ENCODE data around the gene CEMIP.
A peak's percentile ranks its signal among the peaks of the same experiment; 100 is the strongest.

The CEMIP gene

DNA sequence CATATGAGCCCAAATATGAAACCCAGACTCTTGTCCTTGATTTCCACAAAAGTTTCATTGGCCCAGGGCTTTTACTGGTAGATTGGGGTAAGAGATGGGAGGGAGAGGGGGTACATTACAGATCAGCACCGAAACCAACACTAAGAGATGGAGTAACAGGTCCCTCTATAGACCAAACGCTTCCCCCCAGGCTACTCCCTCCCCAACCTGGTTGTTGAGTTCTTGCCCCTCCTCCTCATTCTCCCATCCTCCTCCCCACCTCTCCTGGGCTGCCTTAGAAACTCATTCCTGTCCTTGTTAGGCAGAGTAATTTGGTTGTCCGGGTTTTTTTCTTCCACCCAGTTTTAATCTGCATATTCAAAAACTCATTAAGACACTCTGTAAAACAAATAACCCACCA is 136.3 kb downstream of the CEMIP start:
- H3K27ac ChIP-seq, result no peak overlapping the region
- no peak overlapping the region for H3K4me3 ChIP-seq
- no peak for TF ChIP-seq Cebpa-rat (IDR thresholded peaks at IDR 0.05)
- H3K9ac ChIP-seq, result no peak overlapping the region
- H4K20me1 ChIP-seq, result no peaks in the 10 kb centered on the region
- no peak overlapping the region for H3K4me2 ChIP-seq
- H3K4me1 ChIP-seq, result peaks cover 0 to 10% (median 4%) of the 10 kb centered on the region in 10 experiments; a peak in 8 of 20 replicates
- H3K36me3 ChIP-seq, result no peaks in the 10 kb centered on the region
- no peaks in the 10 kb centered on the region for H3K9me3 ChIP-seq (replicated peaks in 1 of 11)
- H3K27me3 ChIP-seq, result no peaks in the 10 kb centered on the region

DNA sequence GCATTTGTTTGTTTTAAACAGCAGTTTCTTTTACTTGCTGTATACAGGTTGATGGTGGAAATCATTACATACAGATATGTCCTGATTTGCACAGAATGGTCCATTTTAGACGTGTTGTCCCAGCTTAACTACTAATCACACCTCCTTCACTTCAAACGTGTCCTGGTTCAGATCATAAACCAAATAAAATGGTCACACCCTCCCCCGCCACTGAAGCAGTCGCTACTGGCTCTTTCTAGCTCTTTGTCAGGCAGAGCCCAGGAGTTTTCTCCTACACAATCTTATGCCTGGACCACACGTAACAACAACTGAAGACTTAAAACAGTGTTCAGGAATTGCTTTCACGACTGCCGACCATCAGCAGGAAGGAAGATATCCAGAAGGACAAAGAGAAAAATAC is 136.9 kb downstream of the CEMIP start:
- Histone ChIP-seq H3K27ac (no peak overlapping the region), H3K9ac (no peak overlapping the region), H4K20me1 (no peaks in the 10 kb centered on the region), H3K27me3 (no peaks in the 10 kb centered on the region), H3K36me3 (no peaks in the 10 kb centered on the region), H3K9me3 (replicated peaks in 1 of 11) (no peaks in the 10 kb centered on the region), H3K4me3 (no peak overlapping the region), H3K4me1 (peaks cover 0 to 14% (median 8%) of the 10 kb centered on the region in 10 experiments; a peak in 8 of 20 replicates), H3K4me2 (no peak overlapping the region)
- TF ChIP-seq Cebpa-rat (IDR thresholded peaks at IDR 0.05), result no peak

DNA sequence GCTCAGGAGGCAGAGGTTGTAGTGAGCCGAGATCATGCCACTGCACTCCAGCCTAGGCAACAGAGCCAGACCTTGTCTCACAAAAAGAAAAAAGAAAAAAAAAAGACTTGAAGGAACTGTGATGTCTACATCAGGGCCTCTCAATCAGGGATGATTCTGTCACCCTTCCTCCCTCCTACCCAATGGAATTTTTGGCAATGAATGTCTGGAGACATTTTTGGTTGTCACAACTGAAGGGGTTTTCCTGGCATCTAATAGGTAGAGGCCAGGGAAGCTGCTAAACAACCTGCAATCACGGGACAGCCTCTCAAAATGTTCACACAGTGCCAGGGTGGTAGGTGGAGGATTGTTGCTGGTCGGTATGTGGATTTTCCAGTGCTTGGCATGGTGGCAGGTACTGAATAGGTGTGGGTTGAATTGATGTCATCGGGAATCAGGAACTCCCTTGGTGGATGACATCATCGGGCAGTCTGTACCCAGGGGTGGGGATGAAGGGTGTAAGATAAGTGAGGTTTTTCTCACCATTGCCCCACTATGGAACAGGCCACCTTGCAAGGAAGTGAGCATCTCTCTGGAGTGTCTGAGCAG is 139.1 kb downstream of the CEMIP start:
- H3K9ac ChIP-seq, result no peak overlapping the region

DNA sequence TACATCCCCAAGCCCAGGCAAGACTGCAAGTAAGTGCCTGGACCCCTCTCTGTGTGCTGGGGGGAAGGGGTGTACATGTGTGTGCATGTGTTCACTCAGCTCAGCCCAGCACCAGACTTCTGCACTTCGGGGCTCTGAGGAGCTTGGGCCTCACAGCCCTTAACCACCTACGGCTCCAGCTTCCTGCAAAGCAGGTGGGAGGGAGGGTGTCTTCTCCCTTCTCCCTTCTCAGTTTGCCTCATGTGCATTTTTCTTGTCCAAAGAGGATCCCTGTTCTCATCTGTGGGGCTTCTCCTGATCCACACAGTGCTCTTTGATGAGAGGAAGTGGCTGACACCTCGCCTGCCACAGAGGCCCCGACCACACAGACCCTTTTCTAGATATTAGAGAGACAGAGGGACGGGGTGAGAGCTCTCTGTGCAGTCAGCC is 141.1 kb downstream of the CEMIP start:
- no peaks in the 10 kb centered on the region for H3K36me3 ChIP-seq
- TF ChIP-seq Cebpa-rat (IDR thresholded peaks at IDR 0.05), result no peak
- no peaks in the 10 kb centered on the region for H3K27me3 ChIP-seq
- no peak overlapping the region for H3K9ac ChIP-seq
- H3K4me2 ChIP-seq, result peak overlapping the region in 5 of 11 experiments; percentile 1 to 29 (median 21); a peak in 4 of 22 replicates
- H3K9me3 ChIP-seq (replicated peaks in 1 of 11), result no peaks in the 10 kb centered on the region
- H3K4me3 ChIP-seq, result no peak overlapping the region
- no peak overlapping the region for H3K27ac ChIP-seq
- H4K20me1 ChIP-seq, result no peaks in the 10 kb centered on the region
- peaks cover 0 to 14% (median 8%) of the 10 kb centered on the region in 10 experiments; a peak in 8 of 20 replicates for H3K4me1 ChIP-seq

More for the DNA sequence above, 139.1 kb downstream of the CEMIP start:
- H4K20me1 ChIP-seq, result no peaks in the 10 kb centered on the region
- peaks cover 0 to 14% (median 8%) of the 10 kb centered on the region in 10 experiments; a peak in 8 of 20 replicates for H3K4me1 ChIP-seq
- no peak overlapping the region for H3K4me3 ChIP-seq
- H3K4me2 ChIP-seq, result no peak overlapping the region; a peak in 1 of 22 replicates
- no peak overlapping the region for H3K27ac ChIP-seq
- no peak for TF ChIP-seq Cebpa-rat (IDR thresholded peaks at IDR 0.05)
- no peaks in the 10 kb centered on the region for H3K36me3 ChIP-seq
- H3K27me3 ChIP-seq, result no peaks in the 10 kb centered on the region
- H3K9me3 ChIP-seq (replicated peaks in 1 of 11), result no peaks in the 10 kb centered on the region

DNA sequence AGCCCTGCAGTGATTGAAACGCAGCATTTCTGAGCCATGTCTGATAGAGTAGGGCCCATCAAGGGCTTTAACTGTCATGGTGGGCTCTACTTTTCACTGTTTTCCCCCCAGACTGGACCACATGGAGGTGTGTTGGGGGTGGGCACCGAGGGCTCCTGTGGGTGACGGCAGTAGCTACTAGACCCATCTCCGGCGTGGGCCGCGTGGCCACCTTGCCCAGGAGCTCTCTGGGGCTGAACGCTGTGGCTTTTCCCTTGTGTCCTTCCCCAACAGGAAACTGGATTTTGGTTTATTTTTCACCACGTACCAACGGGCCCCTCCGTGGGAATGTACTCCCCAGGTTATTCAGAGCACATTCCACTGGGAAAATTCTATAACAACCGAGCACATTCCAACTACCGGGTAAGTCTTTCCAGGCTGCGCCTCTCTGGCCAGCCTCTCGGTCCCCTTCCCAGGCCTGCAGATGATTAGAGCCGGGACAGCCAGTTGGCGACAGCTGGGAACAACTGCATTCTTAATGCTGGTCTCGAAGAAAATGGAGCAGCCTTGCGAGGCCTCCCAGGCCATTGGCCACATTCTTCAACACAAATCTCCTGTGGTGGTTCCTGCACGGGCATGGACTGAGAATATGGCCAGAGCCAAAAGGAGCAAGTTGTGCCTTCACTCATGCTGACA is 142.7 kb downstream of the CEMIP start:
- H4K20me1 ChIP-seq, result no peaks in the 10 kb centered on the region
- no peak overlapping the region for H3K4me2 ChIP-seq
- no peak for TF ChIP-seq Cebpa-rat (IDR thresholded peaks at IDR 0.05)
- H3K27ac ChIP-seq, result no peak overlapping the region
- no peaks in the 10 kb centered on the region for H3K27me3 ChIP-seq
- H3K9ac ChIP-seq, result no peak overlapping the region
- no peaks in the 10 kb centered on the region for H3K9me3 ChIP-seq (replicated peaks in 1 of 11)
- peaks cover 0 to 14% (median 8%) of the 10 kb centered on the region in 10 experiments; a peak in 8 of 20 replicates for H3K4me1 ChIP-seq
- H3K36me3 ChIP-seq, result no peaks in the 10 kb centered on the region
- H3K4me3 ChIP-seq, result no peak overlapping the region

DNA sequence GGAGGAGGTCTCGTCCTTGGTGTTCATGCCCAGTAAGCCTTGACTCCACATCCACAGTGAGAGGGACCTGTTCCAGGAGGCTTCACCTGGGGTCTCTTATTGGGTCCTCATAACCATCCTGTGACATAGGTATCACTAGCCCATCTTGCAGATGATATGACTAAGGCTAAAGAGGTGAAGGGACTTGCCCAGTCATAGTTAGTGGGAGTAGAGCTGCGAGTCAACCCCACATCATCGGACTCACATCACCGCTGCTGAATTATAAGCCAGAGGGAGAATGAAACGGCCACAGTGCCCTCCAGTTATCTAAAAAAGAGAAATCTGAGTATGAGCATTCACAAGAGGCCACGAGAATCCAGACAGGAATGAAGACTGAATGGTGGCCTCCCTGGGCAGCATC is 144.5 kb downstream of the CEMIP start:
- H3K27ac ChIP-seq, result no peak overlapping the region
- H3K4me1 ChIP-seq, result peaks cover 0 to 10% (median 8%) of the 10 kb centered on the region in 10 experiments; a peak in 7 of 20 replicates
- no peaks in the 10 kb centered on the region for H3K27me3 ChIP-seq
- no peak overlapping the region for H3K9ac ChIP-seq
- H3K4me2 ChIP-seq, result no peak overlapping the region
- no peak overlapping the region for H3K4me3 ChIP-seq
- H4K20me1 ChIP-seq, result no peaks in the 10 kb centered on the region
- TF ChIP-seq Cebpa-rat (IDR thresholded peaks at IDR 0.05), result no peak
- H3K36me3 ChIP-seq, result no peaks in the 10 kb centered on the region
- H3K9me3 ChIP-seq (replicated peaks in 1 of 11), result no peaks in the 10 kb centered on the region

DNA sequence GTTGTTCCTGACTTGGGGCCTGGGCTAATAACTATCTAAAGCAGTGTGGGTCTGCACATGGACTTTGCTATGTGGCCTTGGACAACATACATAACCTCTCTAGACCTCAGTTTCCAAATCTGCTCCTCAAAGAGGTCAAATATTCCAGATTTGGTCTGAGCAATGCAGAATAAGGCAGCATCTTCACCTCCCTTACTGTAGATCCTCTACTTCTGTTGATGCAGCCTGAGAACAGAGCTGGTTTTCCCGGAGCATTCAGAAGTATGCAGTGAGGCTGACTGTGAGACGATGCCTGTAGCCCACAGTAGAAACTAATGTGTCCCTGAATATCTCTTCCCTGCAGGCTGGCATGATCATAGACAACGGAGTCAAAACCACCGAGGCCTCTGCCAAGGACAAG is 145.1 kb downstream of the CEMIP start:
- Histone ChIP-seq H3K9me3 (replicated peaks in 1 of 11) (no peaks in the 10 kb centered on the region), H3K27me3 (no peaks in the 10 kb centered on the region), H3K4me1 (peaks cover 0 to 10% (median 8%) of the 10 kb centered on the region in 10 experiments; a peak in 7 of 20 replicates), H3K4me2 (no peak overlapping the region), H4K20me1 (no peaks in the 10 kb centered on the region), H3K27ac (no peak overlapping the region), H3K9ac (no peak overlapping the region), H3K4me3 (no peak overlapping the region), H3K36me3 (no peaks in the 10 kb centered on the region)
- TF ChIP-seq Cebpa-rat (IDR thresholded peaks at IDR 0.05), result no peak

DNA sequence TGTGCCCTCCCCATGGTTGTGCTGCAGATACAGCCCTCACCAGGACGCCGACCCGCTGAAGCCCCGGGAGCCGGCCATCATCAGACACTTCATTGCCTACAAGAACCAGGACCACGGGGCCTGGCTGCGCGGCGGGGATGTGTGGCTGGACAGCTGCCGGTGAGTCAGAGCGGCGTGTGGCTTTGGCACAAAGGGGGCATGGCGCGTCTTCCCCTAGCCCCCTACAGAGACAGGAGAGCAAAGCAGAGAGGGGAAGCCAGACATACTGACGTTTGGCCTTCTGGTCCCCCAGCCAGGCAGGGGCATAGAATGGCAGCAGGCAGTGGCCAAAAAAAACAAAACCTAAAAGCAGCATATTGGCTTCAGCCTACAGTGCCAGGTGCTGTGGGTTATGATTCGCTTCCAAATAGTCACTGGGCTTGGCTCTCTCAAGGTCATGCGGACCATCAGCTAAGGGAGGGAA is 146.5 kb downstream of the CEMIP start:
- H3K4me2 ChIP-seq, result no peak overlapping the region
- no peak overlapping the region for H3K4me3 ChIP-seq
- H3K9me3 ChIP-seq (replicated peaks in 1 of 11), result no peaks in the 10 kb centered on the region
- H3K27me3 ChIP-seq, result no peaks in the 10 kb centered on the region
- no peaks in the 10 kb centered on the region for H3K36me3 ChIP-seq
- H3K9ac ChIP-seq, result no peak overlapping the region
- peaks cover 0 to 3% (median 3%) of the 10 kb centered on the region in 10 experiments; a peak in 7 of 20 replicates for H3K4me1 ChIP-seq
- no peaks in the 10 kb centered on the region for H4K20me1 ChIP-seq
- no peak overlapping the region for H3K27ac ChIP-seq
- no peak for TF ChIP-seq Cebpa-rat (IDR thresholded peaks at IDR 0.05)

DNA sequence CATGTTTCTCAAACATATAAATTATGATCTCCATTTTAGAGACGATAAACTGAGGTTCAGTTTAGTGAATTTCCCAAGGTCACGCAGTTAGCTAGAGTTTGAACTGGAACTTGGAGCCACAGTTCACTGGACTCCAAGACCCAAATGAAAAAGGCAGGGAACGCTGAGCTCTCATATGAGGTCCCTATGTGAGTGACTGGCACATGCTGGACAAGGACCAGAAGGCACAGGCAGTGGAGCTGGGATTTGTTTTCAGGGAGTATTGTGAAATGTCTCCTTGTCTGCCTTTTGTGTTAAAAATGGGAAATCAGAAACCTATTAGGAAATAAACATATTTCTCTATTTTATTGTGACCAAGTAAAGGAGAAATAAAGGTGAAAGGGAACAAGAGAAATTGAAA is 147.0 kb downstream of the CEMIP start:
- Histone ChIP-seq H3K9ac (no peak overlapping the region), H3K4me3 (no peak overlapping the region), H4K20me1 (no peaks in the 10 kb centered on the region), H3K4me2 (no peak overlapping the region), H3K9me3 (replicated peaks in 1 of 11) (no peaks in the 10 kb centered on the region), H3K4me1 (no peaks in the 10 kb centered on the region), H3K36me3 (no peaks in the 10 kb centered on the region), H3K27ac (no peak overlapping the region), H3K27me3 (no peaks in the 10 kb centered on the region)
- no peak for TF ChIP-seq Cebpa-rat (IDR thresholded peaks at IDR 0.05)

DNA sequence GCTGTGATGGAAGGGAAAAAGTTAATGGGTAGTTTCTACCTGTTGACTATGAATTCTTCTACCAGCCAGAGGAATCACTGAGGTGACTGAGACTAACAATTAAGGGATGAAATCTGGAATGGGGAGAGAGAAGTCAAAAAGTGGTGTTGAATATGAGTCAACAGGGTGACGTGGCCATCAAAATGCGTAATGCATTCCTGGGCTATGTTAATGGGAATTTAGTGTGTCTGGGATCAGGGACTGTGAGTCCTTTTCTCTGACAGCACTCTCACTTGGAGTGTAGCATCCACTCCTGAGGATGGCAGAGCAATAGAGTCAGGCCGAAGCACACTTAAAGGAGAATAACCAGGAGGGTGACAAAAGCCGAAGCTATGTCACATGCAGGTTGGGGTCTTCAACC is 150.1 kb downstream of the CEMIP start:
- H3K4me3 ChIP-seq, result no peak overlapping the region
- H4K20me1 ChIP-seq, result no peaks in the 10 kb centered on the region
- no peak overlapping the region for H3K4me2 ChIP-seq
- no peaks in the 10 kb centered on the region for H3K9me3 ChIP-seq (replicated peaks in 1 of 11)
- no peak overlapping the region for H3K27ac ChIP-seq
- H3K36me3 ChIP-seq, result no peaks in the 10 kb centered on the region
- H3K27me3 ChIP-seq, result no peaks in the 10 kb centered on the region
- no peak overlapping the region for H3K9ac ChIP-seq
- TF ChIP-seq Cebpa-rat (IDR thresholded peaks at IDR 0.05), result no peak
- no peaks in the 10 kb centered on the region for H3K4me1 ChIP-seq

Data from BLaER1 treated with 17β-estradiol and CSF1 and Interleukin-3, amounts not matched to agents 10 nM and 100 nM (cell line).